Measurements from ENCODE around the gene TATDN2.

- TF ChIP-seq CTCF (IDR thresholded peaks at IDR 0.05 in 2 of 3, conservative IDR thresholded peaks at IDR 0.05 in 1 of 3; ENCODE audit: insufficient read depth in 2 of 3, low read depth in 1 of 3, low read length in 3 of 3) (no peak), ZFX (CRISPR knock-in tag; IDR thresholded peaks at IDR 0.05) (no peak), HDAC6 (IDR thresholded peaks at IDR 0.05; ENCODE audit: low read depth, low read length) (no peak), RBFOX2 (IDR thresholded peaks at IDR 0.05; ENCODE audit: low read depth, low read length) (no peak), ZNF512 (tag; IDR thresholded peaks at IDR 0.05) (no peak)
Measured at GRCh38 chr3:10278501-10278900, 30.2 kb downstream of the TATDN2 start.

All from K562 (cell line).